Glutamatergic neuron (in vitro differentiated cells): ENCODE measurements around the gene SAMD3. TPM values are rescaled to one million over a fixed set of nuclear protein-coding genes. Genes with fewer than 3 reads are reported as not detected.
A peak's percentile ranks its signal among the peaks of the same experiment; 100 is the strongest.
"Not testable (repeated sequence)": the region's sequence is repeated elsewhere in the genome, so short reads cannot be mapped to it uniquely, and the experiment has no call there.

Experiments
- DNase-seq: peaks from one replicate; pipeline ENCODE4 v3.0.0; 2022
- H3K27ac Mint-ChIP-seq: one replicate; pipeline ENCODE4 v1.8.0; 2020; ENCODE audit warnings: mild to moderate bottlenecking, mixed read lengths, inconsistent platforms; ENCODE audit not compliant: unreplicated experiment
- H3K27me3 Mint-ChIP-seq: one replicate; pipeline ENCODE4 v1.8.0; 2020; ENCODE audit warnings: mild to moderate bottlenecking, moderate library complexity, mixed read lengths, inconsistent platforms; ENCODE audit not compliant: unreplicated experiment
- H3K36me3 Mint-ChIP-seq: one replicate; pipeline ENCODE4 v1.8.0; 2020; ENCODE audit warnings: mild to moderate bottlenecking, mixed read lengths, inconsistent platforms; ENCODE audit not compliant: unreplicated experiment
- H3K4me1 Mint-ChIP-seq: one replicate; pipeline ENCODE4 v1.8.0; 2020; ENCODE audit warnings: mild to moderate bottlenecking, low read depth, mixed read lengths, inconsistent platforms; ENCODE audit not compliant: unreplicated experiment
- H3K4me3 Mint-ChIP-seq: one replicate; pipeline ENCODE4 v1.8.0; 2020; ENCODE audit warnings: mild to moderate bottlenecking, mixed read lengths, inconsistent platforms; ENCODE audit not compliant: unreplicated experiment
- H3K9me3 Mint-ChIP-seq: one replicate; pipeline ENCODE4 v1.8.0; 2020; ENCODE audit warnings: mild to moderate bottlenecking, moderate library complexity, mixed read lengths, inconsistent platforms; ENCODE audit not compliant: unreplicated experiment
- CTCF ChIP-seq: fragments of 200-600 bp; sonication (generic); IDR thresholded peaks from one replicate; pipeline ENCODE4 v1.5.0; 2021; ENCODE audit not compliant: partially characterized antibody, unreplicated experiment
- total RNA-seq: library from RNA; stranded (reverse); fragmentation: NEBNext Ultra II Directional; extraction: Animal tissue kit (Norgen Biotek cat#: 25700); gene quantifications from one replicate; pipeline ENCODE4 v1.2.1, GENCODE V29; 2021; ENCODE audit not compliant: unreplicated experiment

The SAMD3 gene
- total RNA-seq, 1 donor from 2014 or later: 1.6 TPM

GRCh38 chr6:130150906-130151305, 71.8 kb downstream of the SAMD3 start:
- no peak overlapping the region for H3K4me3 Mint-ChIP-seq
- H3K27ac Mint-ChIP-seq: no peak overlapping the region
- no peak for DNase-seq
- no peaks in the 10 kb centered on the region for H3K4me1 Mint-ChIP-seq
- H3K36me3 Mint-ChIP-seq: no peaks in the 10 kb centered on the region
- TF ChIP-seq CTCF: no peak
- no peaks in the 10 kb centered on the region for H3K9me3 Mint-ChIP-seq
- no peaks in the 10 kb centered on the region for H3K27me3 Mint-ChIP-seq

GRCh38 chr6:130149016-130149415, 73.7 kb downstream of the SAMD3 start:
- not testable (repeated sequence) for H3K9me3 Mint-ChIP-seq, H3K27ac Mint-ChIP-seq, H3K4me3 Mint-ChIP-seq, H3K4me1 Mint-ChIP-seq, H3K27me3 Mint-ChIP-seq, DNase-seq, H3K36me3 Mint-ChIP-seq

GRCh38 chr6:130148181-130148580, 74.6 kb downstream of the SAMD3 start:
- Mint-ChIP-seq H3K27me3 (no peaks in the 10 kb centered on the region), H3K9me3 (no peaks in the 10 kb centered on the region), H3K4me3 (no peak overlapping the region), H3K27ac (no peak overlapping the region), H3K4me1 (no peaks in the 10 kb centered on the region), H3K36me3 (no peaks in the 10 kb centered on the region)
- TF ChIP-seq CTCF: peak; percentile 16
- DNase-seq: no peak

GRCh38 chr6:130147111-130147510, 75.6 kb downstream of the SAMD3 start:
- no peak for TF ChIP-seq CTCF
- H3K27ac Mint-ChIP-seq: no peak overlapping the region
- no peaks in the 10 kb centered on the region for H3K36me3 Mint-ChIP-seq

GRCh38 chr6:130143709-130144108, 79.0 kb downstream of the SAMD3 start:
- Mint-ChIP-seq H3K36me3 (no peaks in the 10 kb centered on the region), H3K27ac (no peak overlapping the region), H3K4me1 (peaks cover 2% of the 10 kb centered on the region), H3K4me3 (no peak overlapping the region), H3K9me3 (no peaks in the 10 kb centered on the region), H3K27me3 (no peaks in the 10 kb centered on the region)
- DNase-seq: no peak
- TF ChIP-seq CTCF: no peak

More at GRCh38 chr6:130147111-130147510, 75.6 kb downstream of the SAMD3 start:
- Mint-ChIP-seq H3K4me3 (no peak overlapping the region), H3K4me1 (no peaks in the 10 kb centered on the region), H3K27me3 (no peaks in the 10 kb centered on the region), H3K9me3 (no peaks in the 10 kb centered on the region)
- no peak for DNase-seq

GRCh38 chr6:130140084-130140483, 82.7 kb downstream of the SAMD3 start:
- Mint-ChIP-seq H3K36me3 (no peaks in the 10 kb centered on the region), H3K4me1 (peaks cover 2% of the 10 kb centered on the region), H3K9me3 (no peaks in the 10 kb centered on the region), H3K4me3 (no peak overlapping the region), H3K27ac (no peak overlapping the region), H3K27me3 (no peaks in the 10 kb centered on the region)
- no peak for DNase-seq
- no peak for TF ChIP-seq CTCF
